MG63 (cell line): Measurements from ENCODE around the gene BDH1. TPM values are rescaled to one million over a fixed set of nuclear protein-coding genes. Genes with fewer than 3 reads are reported as not detected.
A peak's percentile ranks its signal among the peaks of the same experiment; 100 is the strongest.
"Not testable (repeated sequence)": the region's sequence is repeated elsewhere in the genome, so short reads cannot be mapped to it uniquely, and the experiment has no call there.

Experiments
- DNase-seq: peaks from one replicate; pipeline ENCODE4 v3.0.0-alpha.2; 2020
- H3K27me3 ChIP-seq: fragments of 250-450 bp; sonication (Bioruptor Pico); 2 replicates; pipeline ENCODE4 v1.5.1; 2020; ENCODE audit warnings: mild to moderate bottlenecking, moderate library complexity
- H3K36me3 ChIP-seq: fragments of 250-450 bp; sonication (Bioruptor Pico); 2 replicates; pipeline ENCODE4 v1.5.1; 2020; ENCODE audit warnings: mild to moderate bottlenecking, moderate library complexity
- H3K4me3 ChIP-seq: fragments of 250-450 bp; sonication (Bioruptor Pico); 2 replicates; pipeline ENCODE4 v1.5.1; 2020; ENCODE audit warnings: mild to moderate bottlenecking, moderate library complexity
- H3K9me3 ChIP-seq: fragments of 250-450 bp; sonication (Bioruptor Pico); 2 replicates; pipeline ENCODE4 v1.5.1; 2020; ENCODE audit warnings: mild to moderate bottlenecking, moderate library complexity
- total RNA-seq: library from RNA; depleted of rRNA; stranded (reverse); fragments of >200 nt; shearing (Covaris generic); gene quantifications from 2 replicates; pipeline ENCODE4 v1.2.3, GENCODE V29; 2014; ENCODE audit warnings: low replicate concordance

BDH1 gene
- total RNA-seq, 1 experiment from 2014 or later = 2.2 TPM

DNA sequence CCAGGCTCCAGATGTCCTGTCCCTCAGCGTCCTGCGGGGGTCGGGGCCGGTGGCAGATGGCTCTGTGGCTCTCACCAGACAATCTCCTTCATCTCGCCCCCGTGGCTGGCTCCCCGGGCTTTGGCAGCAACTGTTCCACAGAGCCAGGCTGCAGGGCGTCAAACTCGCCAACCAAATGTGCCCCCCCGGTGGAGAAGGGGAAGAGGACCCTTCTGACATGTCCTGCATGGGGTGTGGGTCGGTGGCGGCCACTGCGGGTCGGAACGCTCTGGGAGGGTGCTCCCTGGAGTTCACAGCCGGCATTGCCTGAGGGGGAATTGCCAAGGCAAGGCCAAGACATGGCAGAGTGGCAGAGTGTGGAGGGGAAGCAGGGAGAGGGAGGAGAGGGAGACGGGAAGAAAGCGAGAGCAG is 36.0 kb downstream of the BDH1 start:
- H3K4me3 ChIP-seq = no peak overlapping the region
- no peak for DNase-seq
- H3K9me3 ChIP-seq = no peaks in the 10 kb centered on the region
- H3K27me3 ChIP-seq = no peaks in the 10 kb centered on the region; the same call in 1 of the 2 replicates
- no peaks in the 10 kb centered on the region for H3K36me3 ChIP-seq

DNA sequence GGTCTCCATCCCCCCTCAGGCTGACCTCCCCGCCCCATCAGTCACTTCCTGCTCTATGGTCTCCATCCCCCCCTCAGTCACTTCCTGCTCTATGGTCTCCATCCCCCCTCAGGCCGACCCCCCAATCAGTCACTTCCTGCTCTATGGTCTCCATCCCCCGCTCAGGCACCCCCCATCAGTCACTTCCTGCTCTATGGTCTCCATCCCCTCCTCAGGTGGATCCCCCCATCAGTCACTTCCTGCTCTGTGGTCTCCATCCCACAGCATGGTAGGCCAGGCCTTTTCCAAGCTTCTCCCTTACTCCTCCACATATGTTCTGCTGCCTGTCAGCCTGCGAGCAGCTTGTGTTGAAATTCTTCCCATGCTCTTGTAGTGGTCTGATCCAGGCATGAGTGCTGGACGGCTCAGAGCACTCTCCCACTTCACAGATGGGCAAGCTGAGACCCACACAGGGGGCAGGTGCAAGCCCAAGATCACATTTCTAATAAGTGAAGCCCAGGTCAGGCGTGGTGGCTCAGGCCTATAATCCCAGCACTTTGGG is 36.8 kb downstream of the BDH1 start:
- Histone ChIP-seq H3K9me3 (no peaks in the 10 kb centered on the region), H3K36me3 (no peaks in the 10 kb centered on the region), H3K27me3 (no peaks in the 10 kb centered on the region; the same call in 1 of the 2 replicates), H3K4me3 (no peak overlapping the region)
- DNase-seq = no peak

DNA sequence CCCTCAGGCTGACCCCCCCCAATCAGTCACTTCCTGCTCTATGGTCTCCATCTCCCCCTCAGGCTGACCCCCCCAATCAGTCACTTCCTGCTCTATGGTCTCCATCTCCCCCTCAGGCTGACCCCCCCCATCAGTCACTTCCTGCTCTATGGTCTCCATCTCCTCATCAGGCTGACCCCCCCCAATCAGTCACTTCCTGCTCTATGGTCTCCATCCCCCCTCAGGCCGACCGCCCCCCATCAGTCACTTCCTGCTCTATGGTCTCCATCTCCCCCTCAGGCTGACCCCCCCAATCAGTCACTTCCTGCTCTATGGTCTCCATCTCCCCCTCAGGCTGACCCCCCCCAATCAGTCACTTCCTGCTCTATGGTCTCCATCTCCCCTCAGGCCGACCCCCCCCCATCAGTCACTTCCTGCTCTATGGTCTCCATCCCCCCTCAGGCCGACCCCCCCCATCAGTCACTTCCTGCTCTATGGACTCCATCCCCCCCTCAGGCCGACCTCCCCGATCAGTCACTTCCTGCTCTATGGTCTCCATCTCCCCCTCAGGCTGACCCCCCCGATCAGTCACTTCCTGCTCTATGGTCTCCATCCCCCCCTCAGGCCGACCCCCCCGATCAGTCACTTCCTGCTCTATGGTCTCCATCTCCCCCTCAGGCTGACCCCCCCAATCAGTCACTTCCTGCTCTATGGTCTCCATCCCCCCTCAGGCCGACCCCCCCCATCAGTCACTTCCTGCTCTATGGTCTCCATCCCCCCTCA is 37.7 kb downstream of the BDH1 start:
- H3K4me3 ChIP-seq, H3K27me3 ChIP-seq, DNase-seq, H3K9me3 ChIP-seq, H3K36me3 ChIP-seq: not testable (repeated sequence)

DNA sequence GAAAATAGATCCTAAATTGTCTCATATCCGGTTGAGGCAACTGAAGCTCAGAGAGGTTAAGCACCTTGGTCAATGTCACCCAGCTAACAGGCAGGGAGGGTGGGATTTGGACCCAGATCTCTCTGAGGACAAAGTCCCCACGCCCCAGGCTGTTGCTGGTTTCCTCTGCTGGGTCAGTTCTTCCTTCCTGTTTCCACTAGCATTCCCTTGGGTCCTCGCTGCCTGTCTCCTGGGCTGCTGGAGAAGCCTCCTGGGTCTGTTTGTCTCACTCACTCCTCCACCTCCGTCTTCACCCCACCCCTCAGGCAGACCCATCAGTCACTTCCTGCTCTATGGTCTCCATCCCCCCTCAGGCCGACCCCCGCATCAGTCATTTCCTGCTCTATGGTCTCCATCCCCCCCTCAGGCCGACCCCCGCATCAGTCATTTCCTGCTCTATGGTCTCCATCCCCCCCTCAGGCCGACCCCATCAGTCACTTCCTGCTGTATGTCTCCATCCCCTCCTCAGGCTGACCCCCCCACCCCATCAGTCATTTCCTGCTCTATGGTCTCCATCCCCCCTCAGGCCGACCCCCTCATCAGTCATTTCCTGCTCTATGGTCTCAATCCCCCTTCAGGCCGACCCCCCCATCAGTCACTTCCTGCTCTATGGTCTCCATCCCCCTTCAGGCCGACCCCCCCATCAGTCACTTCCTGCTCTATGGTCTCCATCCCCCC is 38.7 kb downstream of the BDH1 start:
- not testable (repeated sequence) for H3K9me3 ChIP-seq, H3K36me3 ChIP-seq, H3K27me3 ChIP-seq, H3K4me3 ChIP-seq
- DNase-seq = peak; percentile 42

DNA sequence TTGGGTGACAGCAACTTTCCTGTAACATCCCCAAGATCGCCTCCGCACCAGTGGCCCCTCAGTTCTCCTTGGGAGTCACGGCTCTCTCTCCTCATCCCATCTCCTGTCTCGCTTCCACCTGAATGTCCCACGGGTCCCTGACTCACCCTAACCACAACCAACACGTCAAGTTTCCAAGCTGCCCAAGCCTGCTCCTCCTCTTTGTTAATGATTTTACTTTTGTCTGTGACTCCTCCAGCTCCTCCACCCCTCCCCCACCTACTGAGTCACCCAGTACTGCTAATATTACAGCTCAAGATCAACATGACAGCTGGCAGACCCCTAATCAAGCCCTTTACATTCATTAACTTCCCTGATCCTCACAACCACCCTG is 39.3 kb downstream of the BDH1 start:
- Histone ChIP-seq H3K4me3 (no peak overlapping the region), H3K9me3 (no peaks in the 10 kb centered on the region), H3K27me3 (no peaks in the 10 kb centered on the region), H3K36me3 (no peaks in the 10 kb centered on the region)
- DNase-seq = peak; percentile 85

DNA sequence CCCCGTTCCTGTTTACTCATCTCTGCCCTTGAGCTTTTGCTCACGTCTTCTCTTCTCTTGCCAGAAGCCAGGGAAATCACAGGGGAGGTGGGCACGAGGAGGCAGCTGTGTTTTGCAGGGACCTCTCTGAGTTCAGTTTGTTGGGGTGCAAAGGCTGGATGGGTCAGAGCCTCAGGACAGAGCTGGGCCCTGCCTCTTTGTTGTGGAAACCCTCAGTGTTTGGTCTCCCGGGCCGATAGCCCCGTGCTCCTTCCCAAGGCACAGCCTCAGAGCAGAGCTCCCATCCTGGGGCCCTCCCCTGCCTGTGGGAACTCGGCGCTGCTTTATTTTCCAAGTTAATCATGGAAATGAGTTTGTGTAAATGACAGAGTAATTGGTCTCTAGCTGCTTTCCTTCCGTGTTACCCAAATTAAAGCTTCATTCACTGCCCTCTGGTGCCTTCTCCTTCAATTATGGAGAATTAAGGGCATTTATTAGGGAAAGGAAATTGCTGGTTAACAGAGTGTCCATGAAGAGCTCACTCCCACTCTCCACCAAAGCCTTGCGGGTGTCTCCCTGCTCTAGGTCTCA is 40.9 kb downstream of the BDH1 start:
- DNase-seq = no peak
- H3K9me3 ChIP-seq = no peaks in the 10 kb centered on the region
- no peaks in the 10 kb centered on the region for H3K27me3 ChIP-seq
- H3K4me3 ChIP-seq = no peak overlapping the region
- no peaks in the 10 kb centered on the region for H3K36me3 ChIP-seq

DNA sequence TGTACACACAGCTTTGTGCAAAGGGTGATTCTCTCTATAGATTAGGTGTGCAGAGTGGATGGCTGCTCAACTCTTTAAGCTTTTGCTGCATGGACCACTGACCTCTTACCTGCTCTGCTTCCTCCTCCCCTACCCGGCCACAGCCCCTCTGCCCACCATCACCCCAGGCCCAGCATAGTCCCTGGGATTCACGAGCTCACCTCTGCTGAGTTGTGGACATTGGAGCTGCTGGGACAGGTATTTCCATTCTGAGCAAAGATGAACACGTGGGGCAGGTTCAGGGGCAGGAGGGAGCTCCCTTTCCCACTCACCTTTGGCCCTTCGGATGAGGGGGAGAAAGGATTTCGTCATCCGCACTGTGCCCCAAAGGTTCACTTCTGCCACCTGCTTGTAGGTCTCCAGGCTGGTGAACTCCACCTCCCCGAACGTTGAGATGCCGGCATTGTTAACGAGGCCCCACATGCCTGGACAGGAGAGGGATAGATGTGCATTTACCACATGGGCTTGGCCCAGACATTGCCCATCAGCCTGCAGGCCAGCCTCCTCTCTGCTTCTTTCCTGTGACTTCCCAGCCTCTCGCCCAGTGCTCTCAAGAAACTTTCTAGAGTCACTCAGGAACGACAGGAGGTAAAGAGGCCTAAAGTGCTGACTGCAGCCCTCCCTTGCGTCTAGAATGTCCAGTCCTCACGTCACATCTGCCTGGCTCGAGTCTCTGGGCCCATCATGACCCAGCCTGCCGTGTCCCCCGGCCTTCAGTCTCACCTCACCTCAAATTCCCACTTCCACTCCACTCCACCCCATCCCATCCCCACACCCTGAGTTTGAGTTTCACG is 41.6 kb downstream of the BDH1 start:
- no peaks in the 10 kb centered on the region for H3K36me3 ChIP-seq
- H3K9me3 ChIP-seq = no peaks in the 10 kb centered on the region
- no peaks in the 10 kb centered on the region for H3K27me3 ChIP-seq
- no peak overlapping the region for H3K4me3 ChIP-seq
- DNase-seq = no peak

DNA sequence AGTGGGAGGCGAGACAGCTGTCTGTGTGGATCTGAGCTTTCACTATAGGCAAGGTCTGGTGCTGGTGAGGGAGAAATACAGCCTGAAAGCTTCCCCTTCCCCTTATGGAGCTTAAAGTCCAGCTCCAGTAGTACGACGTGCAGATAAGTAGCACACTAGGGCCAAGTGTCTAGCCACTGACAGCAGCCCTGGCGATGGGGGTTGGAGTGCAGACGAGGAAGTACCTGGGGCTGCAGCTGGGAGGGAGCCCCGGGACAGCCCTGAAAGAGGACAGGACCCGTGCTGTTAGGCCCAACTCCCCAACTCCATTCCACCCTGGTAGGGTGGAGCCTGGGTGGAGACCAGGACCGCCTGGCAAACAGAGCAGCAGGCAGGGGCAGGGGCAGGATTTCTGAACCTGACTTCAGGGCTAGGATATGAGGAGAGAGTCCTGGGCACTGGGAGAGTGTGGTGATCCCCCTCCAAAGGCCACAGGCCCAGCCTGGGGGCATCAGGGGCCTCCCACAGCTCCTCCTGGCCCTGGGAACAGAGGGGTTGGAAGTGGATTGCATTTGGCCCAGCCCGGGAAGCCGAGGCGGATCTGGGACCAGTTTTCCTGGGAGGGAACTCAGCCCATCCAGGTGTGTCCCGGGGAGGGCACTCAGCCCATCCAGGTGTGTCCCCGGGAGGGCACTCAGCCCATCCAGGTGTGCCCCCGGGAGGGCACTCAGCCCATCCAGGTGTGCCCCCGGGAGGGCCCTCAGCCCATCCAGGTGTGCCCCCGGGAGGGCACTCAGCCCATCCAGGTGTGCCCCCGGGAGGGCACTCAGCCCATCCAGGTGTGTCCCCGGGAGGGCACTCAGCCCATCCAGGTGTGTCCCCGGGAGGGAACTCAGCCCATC is 42.8 kb downstream of the BDH1 start:
- H3K9me3 ChIP-seq = no peaks in the 10 kb centered on the region
- H3K4me3 ChIP-seq = no peak overlapping the region
- DNase-seq = no peak

DNA sequence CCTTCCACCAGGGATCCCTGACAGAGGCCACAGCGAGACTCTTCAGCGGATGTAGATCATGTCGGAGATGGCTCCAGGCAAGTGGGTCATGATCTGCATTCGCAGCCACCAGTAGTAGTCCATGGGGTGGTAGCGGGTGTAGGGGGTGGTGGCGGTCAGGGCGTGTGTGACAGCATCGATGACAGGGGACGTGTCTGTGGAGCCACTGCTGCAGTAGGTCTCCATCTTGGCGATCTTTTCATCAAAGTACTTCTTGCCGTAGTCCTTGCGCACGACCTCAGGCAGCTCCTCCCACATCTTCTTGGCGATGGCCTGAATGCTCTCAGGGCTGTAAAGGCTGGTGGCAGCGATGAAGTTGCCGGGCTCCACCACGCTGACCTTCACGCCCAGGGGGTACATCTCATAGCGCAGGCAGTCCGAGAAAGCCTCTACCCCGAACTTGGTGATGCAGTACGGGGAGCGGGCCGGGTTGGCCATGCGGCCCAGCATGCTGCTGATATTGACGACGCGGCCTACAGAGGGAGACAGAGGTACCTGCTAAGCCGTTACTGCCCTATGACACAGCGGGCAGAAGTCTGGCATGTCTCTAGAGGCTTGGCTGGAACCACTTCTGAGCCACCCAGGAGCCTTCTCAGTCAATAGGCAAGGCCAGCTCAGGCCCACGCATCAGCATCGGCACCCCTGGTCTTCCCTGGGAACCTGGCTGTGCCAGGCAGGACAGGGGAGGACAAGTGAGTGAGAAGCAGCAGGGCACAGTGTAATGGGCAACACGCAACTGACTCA is 43.7 kb downstream of the BDH1 start:
- Histone ChIP-seq H3K4me3 (no peak overlapping the region), H3K36me3 (no peaks in the 10 kb centered on the region), H3K9me3 (no peaks in the 10 kb centered on the region), H3K27me3 (no peaks in the 10 kb centered on the region)
- DNase-seq = no peak

More for the DNA sequence above, 42.8 kb downstream of the BDH1 start:
- H3K36me3 ChIP-seq = no peaks in the 10 kb centered on the region
- no peaks in the 10 kb centered on the region for H3K27me3 ChIP-seq

DNA sequence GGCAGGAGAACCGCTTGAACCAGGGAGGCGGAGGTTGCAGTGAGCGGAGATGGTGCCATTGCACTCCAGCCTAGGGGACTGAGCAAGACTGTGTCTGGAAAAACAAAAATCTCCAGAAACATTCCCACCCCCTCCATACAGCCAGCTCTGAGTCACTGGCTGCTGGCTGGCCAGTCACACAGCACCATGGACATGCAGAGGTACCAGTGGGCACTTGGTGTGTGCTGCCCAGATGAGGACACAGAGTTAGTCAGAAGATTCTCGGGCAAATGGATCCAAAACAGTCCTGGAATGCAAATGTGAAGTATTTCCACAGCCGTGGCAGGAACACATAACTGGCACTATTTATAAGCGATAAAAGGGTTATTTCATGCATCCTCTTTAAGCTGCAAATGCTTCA is 44.6 kb downstream of the BDH1 start:
- Histone ChIP-seq H3K9me3 (no peaks in the 10 kb centered on the region), H3K36me3 (no peaks in the 10 kb centered on the region), H3K27me3 (no peaks in the 10 kb centered on the region), H3K4me3 (no peak overlapping the region)
- DNase-seq = peak; percentile 80

DNA sequence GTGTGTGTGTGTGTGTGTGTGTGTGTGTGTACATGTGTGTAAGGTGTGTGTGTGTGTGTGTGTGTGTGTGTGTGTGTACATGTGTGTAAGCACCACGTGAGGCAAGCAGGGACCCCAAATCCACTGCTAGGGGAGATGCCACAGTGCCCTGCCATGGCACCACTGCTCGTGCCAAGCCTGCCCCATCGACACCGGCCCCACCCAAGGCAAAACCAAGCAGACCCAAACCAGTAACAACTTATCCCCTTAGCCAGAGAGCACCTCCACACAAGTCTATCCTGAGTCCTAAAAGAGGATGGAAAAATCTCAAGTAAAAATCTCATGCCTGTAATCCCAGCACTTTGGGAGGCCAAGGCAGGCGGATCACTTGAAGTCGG is 45.1 kb downstream of the BDH1 start:
- no peak for DNase-seq
- no peak overlapping the region for H3K4me3 ChIP-seq
- no peaks in the 10 kb centered on the region for H3K9me3 ChIP-seq
- no peaks in the 10 kb centered on the region for H3K27me3 ChIP-seq
- no peaks in the 10 kb centered on the region for H3K36me3 ChIP-seq

DNA sequence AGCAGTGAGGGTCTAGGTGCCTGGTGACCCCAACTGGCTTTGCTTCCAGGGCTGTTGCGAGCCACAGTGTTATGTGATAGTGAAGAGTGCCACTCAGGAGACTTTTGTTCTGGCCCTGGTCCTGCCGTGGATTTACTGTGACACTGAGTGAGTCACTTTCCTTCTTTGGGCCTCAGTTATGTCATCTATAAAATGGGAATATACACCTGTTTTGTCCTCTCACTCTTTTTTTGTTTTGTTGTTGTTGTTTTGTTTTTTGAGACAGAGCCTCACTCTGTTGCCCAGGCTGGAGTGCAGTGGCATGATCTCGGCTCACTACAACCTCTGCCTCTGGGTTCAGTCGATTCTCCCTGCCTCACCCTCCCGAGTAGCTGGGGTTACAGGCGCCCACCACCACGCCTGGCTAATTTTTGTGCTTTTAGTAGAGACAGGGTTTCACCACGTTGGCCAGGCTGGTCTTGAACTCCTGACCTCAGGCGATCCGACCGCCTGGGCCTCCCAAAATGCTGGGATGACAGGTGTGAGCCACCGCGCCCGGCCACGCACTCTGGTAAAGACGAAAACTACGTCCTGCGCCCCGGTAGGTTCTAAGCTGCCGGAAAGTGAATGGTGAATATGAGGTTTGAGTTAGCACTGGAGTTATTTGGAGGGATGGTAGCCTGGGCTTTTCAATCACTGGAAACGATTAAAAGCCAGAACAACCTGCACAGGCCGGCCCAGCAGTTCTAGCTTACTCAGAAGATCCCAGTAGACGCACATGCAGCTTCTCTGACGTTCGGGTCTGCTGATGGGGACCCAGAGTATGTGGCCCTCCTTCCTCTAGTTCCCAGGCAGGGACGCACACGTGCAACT is 46.6 kb downstream of the BDH1 start:
- no peak overlapping the region for H3K4me3 ChIP-seq
- no peak for DNase-seq
- no peaks in the 10 kb centered on the region for H3K36me3 ChIP-seq
- H3K27me3 ChIP-seq = no peaks in the 10 kb centered on the region
- no peaks in the 10 kb centered on the region for H3K9me3 ChIP-seq

DNA sequence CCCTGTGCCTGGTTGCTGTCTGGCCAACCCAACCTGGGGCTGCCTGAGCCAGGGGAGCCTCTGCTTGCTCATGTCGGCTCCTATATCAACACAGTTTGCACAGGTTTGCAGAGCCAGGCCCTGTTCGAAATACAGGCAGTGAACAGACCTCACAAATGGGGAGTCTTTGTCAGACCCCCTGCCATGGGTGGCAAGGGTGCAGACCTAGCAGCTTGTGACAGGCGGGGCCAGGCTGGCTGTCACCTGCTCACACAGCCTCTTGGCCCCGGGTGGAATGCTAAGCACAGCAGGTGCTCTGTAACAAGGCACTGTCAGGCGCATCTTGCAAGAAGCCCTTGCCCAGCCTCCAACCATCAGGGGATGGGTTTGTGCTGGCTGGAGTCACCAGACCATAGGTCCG is 47.3 kb downstream of the BDH1 start:
- Histone ChIP-seq H3K4me3 (no peak overlapping the region), H3K9me3 (no peaks in the 10 kb centered on the region), H3K36me3 (no peaks in the 10 kb centered on the region), H3K27me3 (no peaks in the 10 kb centered on the region)
- DNase-seq = no peak

DNA sequence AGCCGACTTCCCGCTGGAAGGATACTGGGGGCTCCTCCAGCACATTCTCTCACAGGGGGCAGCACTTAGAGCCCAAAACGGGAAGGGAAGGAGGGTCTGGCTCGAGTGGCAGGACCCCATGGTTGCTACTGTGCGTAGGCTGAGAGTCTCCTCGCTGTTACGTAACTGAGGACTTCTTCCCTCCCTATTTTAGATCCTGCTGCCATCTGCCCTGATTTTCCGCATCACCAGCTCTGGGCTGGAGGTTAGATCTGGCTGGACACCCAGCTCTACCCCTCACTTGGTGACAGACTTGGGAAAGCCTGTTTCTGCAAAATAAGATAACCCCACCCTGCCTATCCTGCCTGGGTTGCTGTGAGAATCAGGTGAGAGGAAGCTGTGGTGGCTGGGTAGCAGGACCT is 47.7 kb downstream of the BDH1 start:
- H3K9me3 ChIP-seq = no peaks in the 10 kb centered on the region
- H3K4me3 ChIP-seq = no peak overlapping the region
- no peak for DNase-seq
- H3K36me3 ChIP-seq = no peaks in the 10 kb centered on the region
- no peaks in the 10 kb centered on the region for H3K27me3 ChIP-seq

DNA sequence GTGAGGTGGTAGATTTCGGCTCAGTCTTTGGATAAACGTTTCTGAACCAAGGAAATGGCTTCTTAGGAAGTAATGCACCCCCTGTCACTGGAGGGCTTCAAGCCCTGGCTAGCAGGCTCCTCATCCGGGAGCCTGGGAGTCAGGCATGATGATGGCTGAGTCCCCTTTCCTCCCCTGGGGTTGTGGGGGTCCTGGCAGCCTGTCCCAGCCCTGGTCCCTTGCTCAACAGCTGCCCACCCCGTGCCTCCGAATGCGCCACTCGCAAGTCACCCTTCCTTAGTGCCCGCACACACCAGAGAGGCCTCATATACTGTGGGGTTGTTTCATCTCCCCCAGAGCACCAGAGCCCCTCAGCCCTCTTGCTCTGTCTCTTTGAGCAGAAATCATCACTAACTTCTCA is 48.2 kb downstream of the BDH1 start:
- H3K9me3 ChIP-seq = no peaks in the 10 kb centered on the region

More for the DNA sequence above, 48.2 kb downstream of the BDH1 start:
- H3K36me3 ChIP-seq = no peaks in the 10 kb centered on the region
- no peak for DNase-seq
- H3K4me3 ChIP-seq = no peak overlapping the region
- H3K27me3 ChIP-seq = no peaks in the 10 kb centered on the region
